OCI-LY7 (cell line): Measurements from ENCODE around the gene KLHDC3. TPM values are rescaled to one million over a fixed set of nuclear protein-coding genes. Genes with fewer than 3 reads are reported as not detected.

Experiments used
- BruUV-seq: library from RNA; stranded (reverse); fragments of 400-500 nt; replicated peaks from 2 replicates; lab custom pipeline; 2021; lab: Mats Ljungman, UMichigan
- CTCF ChIA-PET: fragments of 300-600 bp; sonication (Branson Sonifier 250); formaldehyde crosslinking; loops from one replicate; lab custom pipeline; 2022; ENCODE audit warnings: antibody characterized with exemption; ENCODE audit not compliant: unreplicated experiment; lab: Charles Lee
- POLR2A ChIA-PET: fragments of 300-600 bp; sonication (Branson Sonifier 250); formaldehyde crosslinking; loops from one replicate; lab custom pipeline; 2022; ENCODE audit warnings: antibody characterized with exemption; lab: Charles Lee
- DNase-seq: peaks from one replicate; pipeline ENCODE4 v3.0.0-alpha.2; 2015; ENCODE audit warnings: low spot score
- H2AFZ ChIP-seq: fragments of 200-600 bp; sonication (generic), shearing (Covaris generic); 2 replicates; pipeline ENCODE4 v1.6.1; 2014; ENCODE audit warnings: mild to moderate bottlenecking, antibody characterized with exemption, low read length, moderate library complexity
- H3K27ac ChIP-seq: fragments of 200-600 bp; sonication (generic); 2 replicates; pipeline ENCODE4 v1.5.1; 2014; ENCODE audit warnings: mixed run types, low read depth, mild to moderate bottlenecking, moderate library complexity, low read length, inconsistent platforms; ENCODE audit not compliant: poor library complexity, severe bottlenecking
- H3K36me3 ChIP-seq: fragments of 200-600 bp; sonication (generic); 2 replicates; pipeline ENCODE4 v1.6.1; 2014; ENCODE audit warnings: mild to moderate bottlenecking, antibody characterized with exemption, low read length, moderate library complexity, mixed read lengths; ENCODE audit not compliant: insufficient read depth
- H3K4me1 ChIP-seq: fragments of 200-600 bp; sonication (generic); 2 replicates; pipeline ENCODE4 v1.5.1; 2014; ENCODE audit warnings: mild to moderate bottlenecking, low read length; ENCODE audit not compliant: insufficient read depth, poor library complexity, severe bottlenecking
- H3K4me2 ChIP-seq: fragments of 200-600 bp; sonication (generic); 2 replicates; pipeline ENCODE4 v1.6.1; 2014; ENCODE audit warnings: mild to moderate bottlenecking, low read length
- H3K4me3 ChIP-seq: fragments of 200-600 bp; sonication (generic); 2 replicates; pipeline ENCODE4 v1.5.1; 2014; ENCODE audit warnings: mild to moderate bottlenecking, low read depth, low read length; ENCODE audit not compliant: poor library complexity, severe bottlenecking
- H3K79me2 ChIP-seq: fragments of 200-600 bp; sonication (generic); 2 replicates; pipeline ENCODE4 v1.6.1; 2016; ENCODE audit warnings: low read depth, mild to moderate bottlenecking, low read length, moderate library complexity, mixed read lengths; ENCODE audit not compliant: insufficient read depth
- H3K9me2 ChIP-seq: fragments of 200-600 bp; sonication (generic); 2 replicates; pipeline ENCODE4 v1.6.1; 2016; ENCODE audit warnings: mild to moderate bottlenecking, low read length, mixed read lengths; ENCODE audit not compliant: insufficient read depth
- H3K9me3 ChIP-seq: fragments of 200-600 bp; sonication (generic); 2 replicates; pipeline ENCODE4 v1.6.1; 2014; ENCODE audit warnings: mild to moderate bottlenecking, mixed run types, low read length, mixed read lengths
- H4K20me1 ChIP-seq: fragments of 200-600 bp; sonication (generic); 2 replicates; pipeline ENCODE4 v1.6.1; 2014; ENCODE audit warnings: mild to moderate bottlenecking, antibody characterized with exemption, low read length, moderate library complexity, mixed read lengths; ENCODE audit not compliant: insufficient read depth
- EZH2phosphoT487 ChIP-seq: fragments of 200-600 bp; sonication (generic); IDR thresholded peaks from 2 replicates; pipeline ENCODE4 v1.6.1; 2018; ENCODE audit warnings: low read depth, borderline replicate concordance, mild to moderate bottlenecking, mixed run types, antibody characterized with exemption, low read length, moderate library complexity, mixed read lengths
- intact Hi-C: fragments of 100-400 bp; cut with micrococcal nuclease; formaldehyde crosslinking; loops from one replicate; pipeline ENCODE4 v1.10.0; 2022; ENCODE audit not compliant: unreplicated experiment
- total RNA-seq, 2 experiments: library from RNA; depleted of rRNA in 1 of 2; stranded (reverse); fragments of >200 nt in 1 of 2; shearing (Covaris generic) in 1 of 2; gene quantifications; 2 replicates each; pipeline ENCODE4 v1.2.3, GENCODE V29; 2014 to 2022
- TF ChIP-seq, protein P1 (sequence below): fragments of 200-600 bp; sonication (generic); conservative IDR thresholded peaks from 2 replicates; pipeline ENCODE4 v1.5.1; 2014; ENCODE audit warnings: mild to moderate bottlenecking, antibody characterized with exemption, low read length, moderate library complexity, mixed read lengths

KLHDC3 gene
- total RNA-seq, 2 experiments from 2014 or later, result 89.9 to 91.4 TPM

DNA sequence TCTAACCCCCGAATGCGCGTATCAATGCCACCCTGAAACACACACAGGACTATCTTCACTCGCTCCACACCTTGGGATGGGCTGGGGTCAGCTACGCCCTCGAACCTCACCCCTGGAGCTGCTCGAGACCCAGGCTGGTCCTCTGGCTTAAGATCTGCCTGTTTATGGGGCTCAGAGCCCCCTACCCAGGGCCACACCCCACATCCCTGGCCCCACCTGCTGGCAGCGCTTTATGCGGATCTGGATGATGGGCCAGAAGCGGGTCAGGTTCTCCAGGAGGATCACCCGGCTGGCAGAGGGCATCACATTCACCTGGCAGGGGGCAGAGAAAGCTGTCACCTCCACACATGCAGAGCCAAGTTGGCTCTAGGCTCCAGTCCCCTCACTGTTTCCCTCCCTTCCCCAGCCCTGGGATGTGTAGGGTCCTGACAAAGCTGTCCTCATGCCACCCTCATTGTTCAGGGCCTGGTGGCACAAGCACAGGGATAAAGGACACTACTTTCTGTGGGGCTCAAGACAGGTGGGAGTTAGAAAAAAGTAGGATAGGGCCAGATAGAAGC, 31.4 kb downstream of the KLHDC3 start:
- intact Hi-C loops, result no loop called here
- Histone ChIP-seq H3K4me3 (no peak overlapping the region), H3K36me3 (peaks cover 28% of the 10 kb centered on the region; the same call in 1 of the 2 replicates), H3K9me3 (no peaks in the 10 kb centered on the region), H3K79me2 (no peaks in the 10 kb centered on the region), H3K9me2 (no peaks in the 10 kb centered on the region), H3K4me1 (no peaks in the 10 kb centered on the region), H3K4me2 (no peak overlapping the region), H2AFZ (no peak overlapping the region), H4K20me1 (no peaks in the 10 kb centered on the region), H3K27ac (no peak overlapping the region)
- TF ChIP-seq EZH2phosphoT487, result no peak
- TF ChIP-seq, protein P1, sequence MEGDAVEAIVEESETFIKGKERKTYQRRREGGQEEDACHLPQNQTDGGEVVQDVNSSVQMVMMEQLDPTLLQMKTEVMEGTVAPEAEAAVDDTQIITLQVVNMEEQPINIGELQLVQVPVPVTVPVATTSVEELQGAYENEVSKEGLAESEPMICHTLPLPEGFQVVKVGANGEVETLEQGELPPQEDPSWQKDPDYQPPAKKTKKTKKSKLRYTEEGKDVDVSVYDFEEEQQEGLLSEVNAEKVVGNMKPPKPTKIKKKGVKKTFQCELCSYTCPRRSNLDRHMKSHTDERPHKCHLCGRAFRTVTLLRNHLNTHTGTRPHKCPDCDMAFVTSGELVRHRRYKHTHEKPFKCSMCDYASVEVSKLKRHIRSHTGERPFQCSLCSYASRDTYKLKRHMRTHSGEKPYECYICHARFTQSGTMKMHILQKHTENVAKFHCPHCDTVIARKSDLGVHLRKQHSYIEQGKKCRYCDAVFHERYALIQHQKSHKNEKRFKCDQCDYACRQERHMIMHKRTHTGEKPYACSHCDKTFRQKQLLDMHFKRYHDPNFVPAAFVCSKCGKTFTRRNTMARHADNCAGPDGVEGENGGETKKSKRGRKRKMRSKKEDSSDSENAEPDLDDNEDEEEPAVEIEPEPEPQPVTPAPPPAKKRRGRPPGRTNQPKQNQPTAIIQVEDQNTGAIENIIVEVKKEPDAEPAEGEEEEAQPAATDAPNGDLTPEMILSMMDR, result no peak
- no peak for DNase-seq
- POLR2A ChIA-PET, result interaction anchor here (1.8 kb wide), 1 partner anchor 9 kb away, joined by 5 read pairs; the partner anchor contains the start of gene CUL7
- CTCF ChIA-PET, result no interaction called here
- no TSS peak for BruUV-seq

DNA sequence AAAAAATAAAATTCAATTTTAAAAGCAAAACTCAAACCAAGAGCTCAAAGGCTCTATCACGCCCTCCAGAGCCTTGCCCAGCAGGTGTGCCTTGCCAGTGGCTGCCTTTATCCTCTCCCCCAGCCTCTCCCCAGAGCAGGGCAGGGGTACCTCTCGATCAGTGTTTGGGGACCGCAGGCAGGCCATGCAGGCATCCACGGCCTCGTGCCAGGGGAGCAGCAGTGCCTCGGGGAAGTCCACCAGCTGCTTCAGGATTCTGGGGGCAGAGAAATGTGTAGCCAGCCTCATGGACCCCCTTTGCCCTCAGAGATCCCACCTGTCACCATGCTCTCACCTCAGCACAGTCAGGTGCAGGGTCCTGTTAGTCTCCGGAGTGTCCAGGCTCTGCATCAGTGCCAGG, 33.9 kb downstream of the KLHDC3 start:
- Histone ChIP-seq H3K27ac (no peak overlapping the region), H3K36me3 (peaks cover 23% of the 10 kb centered on the region; the same call in 1 of the 2 replicates), H2AFZ (no peak overlapping the region), H3K9me2 (no peaks in the 10 kb centered on the region), H3K4me3 (no peak overlapping the region), H3K79me2 (no peaks in the 10 kb centered on the region), H3K9me3 (no peaks in the 10 kb centered on the region), H3K4me2 (no peak overlapping the region), H3K4me1 (peaks cover 12% of the 10 kb centered on the region), H4K20me1 (no peaks in the 10 kb centered on the region)
- TF ChIP-seq EZH2phosphoT487, result no peak
- TF ChIP-seq, protein P1, result no peak
- intact Hi-C loops, result no loop called here
- CTCF ChIA-PET, result interaction anchor here (0.9 kb wide), 1 partner anchor 11 kb away, joined by 3 read pairs; no protein-coding TSS in a partner anchor
- BruUV-seq, result no TSS peak
- POLR2A ChIA-PET, result no interaction called here
- DNase-seq, result no peak

DNA sequence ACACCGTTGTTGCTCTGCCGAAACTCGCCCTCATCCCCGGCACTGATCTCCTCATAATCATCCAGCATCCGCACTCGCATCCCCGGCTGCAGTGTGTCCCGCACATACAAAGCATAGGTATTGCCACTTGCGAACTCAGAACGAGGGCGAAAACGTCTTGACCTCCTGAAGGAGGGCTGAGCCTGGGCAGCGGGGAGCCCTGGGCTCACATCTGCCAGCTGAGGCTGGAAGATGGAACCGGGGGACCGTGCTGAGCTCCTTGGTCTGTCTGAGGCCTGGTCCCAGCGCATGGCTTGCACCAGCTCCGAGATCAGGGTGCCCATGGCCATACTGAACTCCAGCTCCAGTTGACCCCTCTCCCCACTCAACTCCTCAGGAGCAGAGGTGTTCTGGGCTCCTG, 36.9 kb downstream of the KLHDC3 start:
- H3K4me3 ChIP-seq, result no peak overlapping the region
- ChIA-PET POLR2A (interaction anchor here (0.8 to 0.9 kb wide), 2 partner anchors 8 to 122 kb away, joined by 3 to 4 read pairs; partner anchors contain the start of genes CNPY3, KLC4 and MRPL2), CTCF (no interaction called here)
- no peaks in the 10 kb centered on the region for H3K79me2 ChIP-seq
- H3K4me2 ChIP-seq, result 0 out of 2 replicates have a peak overlapping the region, but pooled peaks have one; percentile 3
- H3K27ac ChIP-seq, result no peak overlapping the region
- no peak overlapping the region for H2AFZ ChIP-seq
- peaks cover 21% of the 10 kb centered on the region for H3K4me1 ChIP-seq
- intact Hi-C loops, result no loop called here
- no peaks in the 10 kb centered on the region for H3K9me2 ChIP-seq
- TF ChIP-seq, protein P1, result no peak
- no peak for TF ChIP-seq EZH2phosphoT487
- no peak for DNase-seq
- H3K36me3 ChIP-seq, result peaks cover 24% of the 10 kb centered on the region; the same call in 1 of the 2 replicates
- H3K9me3 ChIP-seq, result no peaks in the 10 kb centered on the region
- BruUV-seq, result no TSS peak
- no peaks in the 10 kb centered on the region for H4K20me1 ChIP-seq
